NCI-H748 (cell line): ENCODE results near the gene PCDH17.

ENCODE experiments used
- DNase-seq: peaks from one replicate; lab custom pipeline; 2025; ENCODE audit not compliant: unreplicated experiment; lab: John Stamatoyannopoulos, UW

PCDH17 gene

DNA sequence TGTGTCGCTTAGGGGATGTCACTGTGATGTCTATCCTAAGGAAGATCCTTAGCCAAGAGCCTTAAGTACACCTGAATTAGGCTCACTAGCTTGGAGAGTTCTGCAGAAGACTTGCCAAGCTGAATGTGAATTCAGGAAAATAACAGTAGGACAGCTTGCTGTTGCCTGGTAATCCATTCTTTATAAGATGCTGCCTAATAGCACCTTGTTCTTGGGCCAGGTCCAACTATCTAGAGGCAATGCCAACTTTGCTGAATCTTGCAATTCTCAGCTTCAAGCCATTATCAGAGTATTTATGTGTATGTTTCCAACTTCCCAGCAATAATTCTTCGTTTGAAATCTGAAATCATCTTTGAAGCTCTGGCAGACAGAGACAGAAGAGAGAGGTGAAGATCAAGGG is 102.8 kb downstream of the PCDH17 start:
- no peak for DNase-seq

DNA sequence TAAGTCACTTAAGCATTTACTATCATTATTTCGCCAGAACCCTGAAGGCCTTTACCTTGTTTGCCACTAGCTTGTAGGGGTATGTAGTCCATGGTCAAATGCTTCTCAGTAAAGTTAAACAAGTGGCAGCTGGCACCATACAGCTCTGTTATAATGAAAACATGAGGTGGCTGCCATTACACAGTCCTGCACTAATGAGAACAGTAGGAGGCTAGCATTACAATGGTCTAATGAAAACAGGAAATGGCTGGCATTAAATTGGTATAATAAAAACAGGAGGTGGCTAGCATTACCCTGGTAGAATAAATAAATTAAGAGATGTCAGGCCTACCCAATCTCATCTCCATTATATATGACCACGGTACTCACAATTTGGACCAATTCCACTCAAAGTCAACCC is 107.5 kb downstream of the PCDH17 start:
- peak; percentile 97 for DNase-seq

DNA sequence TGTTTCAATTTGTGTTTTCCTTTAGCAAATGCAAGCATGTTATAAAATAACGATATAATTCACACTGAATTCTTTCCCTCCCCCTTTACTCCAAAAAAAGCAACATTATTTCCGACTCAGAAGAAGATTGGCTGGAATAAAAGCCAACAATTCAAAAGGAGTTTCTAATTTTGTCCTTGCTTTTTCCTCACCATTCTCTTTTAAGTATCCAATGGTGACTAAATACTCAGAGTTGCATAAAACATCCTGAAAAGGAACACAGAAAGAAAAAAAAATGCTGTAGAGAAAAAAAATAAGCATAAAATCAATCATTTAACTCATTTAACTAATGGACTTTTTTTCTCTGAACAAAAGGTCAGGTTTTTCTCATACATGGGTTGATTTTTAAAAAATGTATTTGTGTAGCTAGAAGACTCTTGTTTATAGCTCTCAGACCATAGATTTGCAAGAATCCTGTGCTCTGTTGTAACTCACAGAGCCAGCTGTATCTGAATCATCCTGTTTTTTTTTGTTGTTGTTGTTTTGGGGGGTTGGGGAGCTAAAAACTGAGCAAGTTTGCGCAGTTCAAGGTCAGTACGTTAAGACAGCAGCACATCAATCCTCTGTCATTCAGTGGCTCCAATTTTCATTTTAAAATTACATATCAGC is 108.1 kb downstream of the PCDH17 start:
- DNase-seq = no peak

DNA sequence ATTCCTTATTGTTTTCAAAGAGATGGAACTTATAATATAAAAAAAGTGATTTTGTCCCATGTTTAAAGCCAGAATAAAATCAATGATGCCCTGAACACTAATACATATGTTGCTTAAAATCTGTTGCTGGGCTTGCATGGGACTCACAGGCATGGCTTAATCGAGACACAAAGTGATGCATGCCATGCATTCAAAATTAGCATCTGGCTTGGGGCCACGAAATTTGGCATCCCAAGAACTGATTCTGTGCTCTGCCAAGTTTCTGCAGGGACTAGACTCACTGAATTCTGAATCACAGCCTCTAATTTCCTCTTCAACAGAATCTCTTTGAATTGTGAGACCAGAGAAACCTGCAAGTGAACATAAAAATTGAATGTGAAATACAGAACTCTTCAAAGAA is 109.2 kb downstream of the PCDH17 start:
- no peak for DNase-seq

DNA sequence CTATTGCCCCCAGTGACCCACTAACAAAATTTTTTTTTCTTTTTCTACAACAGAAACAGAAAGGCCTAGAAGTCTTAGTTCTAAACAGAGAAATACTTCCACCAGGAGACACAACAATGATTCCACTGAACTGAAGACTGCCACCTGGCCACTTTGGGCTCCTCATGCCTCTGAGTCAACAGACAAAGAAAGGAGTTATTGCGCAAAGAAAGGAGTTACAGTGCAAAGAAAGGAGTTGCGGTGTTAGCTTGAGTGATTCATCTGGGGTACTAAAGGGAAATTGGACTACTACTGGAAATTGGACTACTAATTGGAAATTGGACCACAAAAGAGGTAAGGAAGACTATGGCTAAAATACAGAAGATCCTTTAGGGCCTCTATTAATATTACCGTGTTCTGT is 116.6 kb downstream of the PCDH17 start:
- DNase-seq = no peak

DNA sequence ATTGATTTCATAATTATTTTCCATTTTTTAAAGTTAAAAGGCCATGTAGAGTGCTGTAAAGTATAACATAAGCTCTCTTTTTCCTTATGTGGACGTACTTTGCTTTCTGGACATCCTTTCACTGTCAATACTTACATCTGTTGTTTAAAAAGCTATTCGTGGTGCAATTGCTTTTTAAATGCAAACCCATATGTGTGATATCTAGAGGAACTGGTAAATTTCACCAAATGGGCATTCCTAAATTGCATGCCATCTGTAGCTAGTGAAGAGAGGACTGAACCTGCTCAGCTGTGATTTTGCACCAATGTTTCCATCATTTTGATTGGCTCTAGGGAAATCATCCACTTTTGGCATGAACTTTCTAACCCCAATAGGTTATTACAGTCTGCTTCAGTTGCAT is 129.4 kb downstream of the PCDH17 start:
- no peak for DNase-seq

DNA sequence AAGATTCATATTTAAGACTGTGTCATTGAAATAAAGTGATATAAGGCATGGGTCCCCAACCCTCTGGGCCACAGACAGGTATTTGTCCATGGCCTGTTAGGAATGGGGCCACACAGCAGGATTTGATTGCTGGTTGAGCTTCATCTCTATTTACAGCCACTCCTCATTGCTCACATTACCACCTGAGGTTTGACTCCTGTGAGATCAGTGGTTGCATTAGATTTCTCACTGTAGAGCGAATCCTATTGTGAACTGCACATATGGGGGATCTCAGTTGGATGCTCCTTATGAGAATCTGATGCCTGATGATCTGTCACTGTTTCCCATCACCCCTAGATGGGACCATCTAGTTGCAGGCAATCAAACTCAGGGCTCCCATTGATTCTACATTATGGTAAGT is 132.1 kb downstream of the PCDH17 start:
- DNase-seq = no peak
